GM12878 (cell line): ENCODE data around the gene MLKL. TPM values are rescaled to one million over a fixed set of nuclear protein-coding genes. Genes with fewer than 3 reads are reported as not detected.

Experiments used
- ATAC-seq: fragments of 200-7000 bp; cut with Tn5 transposase; 3 replicates; pipeline ENCODE4 v1.9.1; 2020; ENCODE audit warnings: mild to moderate bottlenecking, moderate library complexity
- BruUV-seq: library from RNA; stranded (reverse); fragments of 400-500 nt; replicated peaks from 2 replicates; lab custom pipeline; 2021; lab: Mats Ljungman, UMichigan
- CTCF ChIA-PET: fragments of 300-600 bp; sonication (Branson Sonifier 250); formaldehyde crosslinking; extraction: SDS; loops from one replicate; lab custom pipeline; 2021; ENCODE audit warnings: inconsistent platforms; lab: Yijun Ruan, JAX
- POLR2A ChIA-PET: fragments of 350-600 bp; formaldehyde crosslinking; extraction: SDS; loops from one replicate; lab custom pipeline; 2021; ENCODE audit warnings: inconsistent platforms; lab: Charles Lee
- RAD21 ChIA-PET: fragments of 300-600 bp; sonication (Branson Sonifier 250); formaldehyde crosslinking; loops from one replicate; lab custom pipeline; 2023; ENCODE audit warnings: antibody characterized with exemption; ENCODE audit not compliant: unreplicated experiment; lab: Charles Lee
- SMC1A ChIA-PET: fragments of 300-600 bp; sonication (Branson Sonifier 250); formaldehyde crosslinking; loops from one replicate; lab custom pipeline; 2023; ENCODE audit not compliant: unreplicated experiment, uncharacterized antibody; lab: Charles Lee
- DNase-seq: peaks from one replicate; pipeline ENCODE4 v3.0.0-alpha.2; 2011; ENCODE audit warnings: low read depth, low spot score
- FAIRE-seq: peaks from 3 replicates; lab custom pipeline; 2011; peaks lifted over from hg19 to GRCh38; lab: Jason Lieb, UNC
- H2AFZ ChIP-seq: 2 replicates; pipeline ENCODE4 v1.6.0; 2011; ENCODE audit warnings: low read depth, low read length, control low read depth; ENCODE audit not compliant: control insufficient read depth
- H3K27ac ChIP-seq: 2 replicates; pipeline ENCODE4 v1.5.1; 2011; ENCODE audit warnings: control low read depth; ENCODE audit not compliant: control insufficient read depth, insufficient read depth
- H3K27me3 ChIP-seq, 2 experiments: replicated peaks in 1 of 2; 2 replicates each; pipeline versions ENCODE4 v1.6.0 to v1.6.1; 2011; ENCODE audit warnings: low read length in 1 of 2; ENCODE audit not compliant: control insufficient read depth in 2 of 2, insufficient read depth in 2 of 2
- H3K36me3 ChIP-seq, 2 experiments: 2 replicates each; pipeline ENCODE4 v1.5.1; 2011; ENCODE audit warnings: low read length in 1 of 2; ENCODE audit not compliant: control insufficient read depth in 2 of 2, insufficient read depth in 2 of 2
- H3K4me1 ChIP-seq: 2 replicates; pipeline ENCODE4 v1.6.1; 2011; ENCODE audit warnings: mild to moderate bottlenecking, low read length, moderate library complexity, mixed read lengths; ENCODE audit not compliant: control insufficient read depth, insufficient read depth
- H3K4me2 ChIP-seq: 2 replicates; pipeline ENCODE4 v1.6.0; 2011; ENCODE audit warnings: control low read depth; ENCODE audit not compliant: control insufficient read depth, insufficient read depth
- H3K4me3 ChIP-seq: fragments of 200-600 bp; sonication (generic); 2 replicates; pipeline ENCODE4 v1.5.1; 2016
- H3K79me2 ChIP-seq: 2 replicates; pipeline ENCODE4 v1.6.0; 2011; ENCODE audit warnings: low read length; ENCODE audit not compliant: control insufficient read depth, insufficient read depth
- H3K9ac ChIP-seq: 2 replicates; pipeline ENCODE4 v1.8.0; 2011; ENCODE audit warnings: low read length, control low read depth, mixed read lengths; ENCODE audit not compliant: control insufficient read depth, insufficient read depth
- H3K9me3 ChIP-seq: replicated peaks from 3 replicates; pipeline ENCODE4 v1.5.1; 2011; ENCODE audit warnings: mild to moderate bottlenecking, low read length; ENCODE audit not compliant: control insufficient read depth, insufficient read depth
- H4K20me1 ChIP-seq: 2 replicates; pipeline ENCODE4 v1.6.0; 2011; ENCODE audit not compliant: control insufficient read depth, insufficient read depth
- CHD4 ChIP-seq: fragments of 200-600 bp; sonication (generic); IDR thresholded peaks from 2 replicates; pipeline ENCODE4 v1.6.1; 2016; ENCODE audit warnings: mild to moderate bottlenecking
- POU2F2 ChIP-seq: IDR thresholded peaks from 3 replicates; pipeline ENCODE4 v1.6.1; 2011; ENCODE audit warnings: low read depth, mild to moderate bottlenecking, low read length, borderline replicate concordance
- TCF3 ChIP-seq: IDR thresholded peaks from 2 replicates; pipeline ENCODE4 v1.6.1; 2012; ENCODE audit warnings: low read depth, mild to moderate bottlenecking, low read length, borderline replicate concordance; ENCODE audit not compliant: insufficient read depth
- WGBS: methylation state at CpG from one replicate; pipeline ENCODE4 v1.1.6; 2016; ENCODE audit warnings: low lambda C conversion rate; ENCODE audit not compliant: insufficient replicate concordance, insufficient coverage; ENCODE audit errors: missing lambda C conversion rate; 5-methylcytosine and 5-hydroxymethylcytosine counted together
- in situ Hi-C: fragments of 300-500 bp; cut with MboI; formaldehyde crosslinking; loops from 9 replicates; pipeline ENCODE4 v1.14.3; 2018; ENCODE audit warnings: mixed read lengths
- intact Hi-C: fragments of 100-400 bp; cut with micrococcal nuclease; formaldehyde crosslinking; loops from one replicate; pipeline ENCODE4 v1.14.2; 2022; ENCODE audit not compliant: unreplicated experiment
- polyA plus RNA-seq, 11 experiments: library from polyadenylated mRNA; depleted of rRNA in 4 of 11; unstranded in 6 of 11; stranded (reverse) in 5 of 11; fragments of >200 nt; fragmentation: Nextera tagmentation in 4 of 11; fragmentation: Illumina TruSeq in 1 of 11; extraction: Ambion mirVana in 4 of 11; extraction: Trizol in 1 of 11; gene quantifications; 1 replicate in 1 of 11; 2 replicates in 10 of 11; pipeline versions ENCODE4 v1.2.1 to v1.2.3, GENCODE V29; 2011 to 2016; ENCODE audit warnings: inconsistent platforms in 2 of 11, missing spikeins in 2 of 11, low read depth in 1 of 11
- total RNA-seq, 4 experiments: library from RNA; depleted of rRNA in 3 of 4; stranded (reverse); fragments of >200 nt in 3 of 4; fragmentation: Illumina TruSeq in 1 of 4; extraction: Trizol in 1 of 4; gene quantifications; 2 replicates each; pipeline versions ENCODE4 v1.2.1 to v1.2.3, GENCODE V29; 2013 to 2021
- TF ChIP-seq, protein P1 (sequence below): fragments of 450-650 bp; IDR thresholded peaks from 2 replicates; pipeline ENCODE4 v1.6.1; 2016; ENCODE audit warnings: mild to moderate bottlenecking
- TF ChIP-seq, protein P2 (sequence below): IDR thresholded peaks from 2 replicates; pipeline ENCODE4 v1.6.1; 2011; ENCODE audit warnings: borderline replicate concordance, low read depth, mild to moderate bottlenecking, moderate library complexity, mixed read lengths, low read length; ENCODE audit not compliant: insufficient read depth; ENCODE audit errors: extremely low read length

MLKL gene
- total and polyA plus RNA-seq, 10 of the 15 experiments (the other 5 are each of a cell fraction or from before 2014, with no cell fraction given) = 3.8 to 14.5 (median 11.2) TPM

DNA sequence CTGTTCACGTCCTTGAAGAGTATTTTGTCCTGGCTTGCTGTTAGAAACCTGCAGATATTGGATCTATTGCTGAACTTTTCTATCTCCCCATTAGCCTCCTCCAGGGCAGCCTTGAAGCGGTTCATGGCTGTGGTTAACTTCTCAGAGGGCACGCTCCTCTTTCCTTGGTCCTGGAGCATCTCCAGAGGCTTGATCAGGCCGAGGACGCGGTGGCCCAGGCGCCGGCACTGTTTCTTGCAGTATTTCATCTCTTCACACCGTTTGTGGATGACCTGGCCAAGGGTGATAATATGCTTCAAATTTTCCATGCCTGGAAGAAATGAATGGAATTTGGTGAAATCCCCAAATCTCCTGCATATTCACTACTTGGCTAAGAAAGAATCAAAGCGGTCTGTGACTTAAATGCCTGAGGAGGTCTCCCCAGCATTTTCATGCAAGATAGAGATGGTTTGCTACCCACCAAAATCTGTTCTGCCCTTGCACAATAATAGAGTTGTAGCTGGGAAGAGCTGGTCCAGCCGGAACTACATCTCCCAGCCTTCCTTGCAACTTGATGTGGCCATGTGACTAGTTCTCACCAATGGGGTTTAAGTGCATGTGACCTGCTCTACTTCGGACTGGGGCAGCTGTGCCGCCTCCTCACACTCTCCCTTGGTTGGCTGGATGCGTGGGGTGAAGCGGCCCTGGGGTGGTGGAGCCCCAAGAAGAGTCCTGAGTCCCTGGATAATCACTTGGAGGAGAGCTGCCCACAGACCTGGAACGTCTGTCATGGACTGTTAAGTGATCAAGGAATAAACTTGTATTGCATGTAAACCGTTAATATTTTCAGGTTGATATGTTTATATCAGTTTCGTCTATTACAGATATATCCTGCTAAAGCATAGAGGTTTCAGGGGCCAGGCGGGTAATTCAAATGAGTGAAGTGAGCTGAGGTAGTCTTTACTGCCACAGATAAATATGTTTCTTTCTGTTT lies 4.9 kb downstream of the MLKL start (continued):
- TF ChIP-seq, protein P1, sequence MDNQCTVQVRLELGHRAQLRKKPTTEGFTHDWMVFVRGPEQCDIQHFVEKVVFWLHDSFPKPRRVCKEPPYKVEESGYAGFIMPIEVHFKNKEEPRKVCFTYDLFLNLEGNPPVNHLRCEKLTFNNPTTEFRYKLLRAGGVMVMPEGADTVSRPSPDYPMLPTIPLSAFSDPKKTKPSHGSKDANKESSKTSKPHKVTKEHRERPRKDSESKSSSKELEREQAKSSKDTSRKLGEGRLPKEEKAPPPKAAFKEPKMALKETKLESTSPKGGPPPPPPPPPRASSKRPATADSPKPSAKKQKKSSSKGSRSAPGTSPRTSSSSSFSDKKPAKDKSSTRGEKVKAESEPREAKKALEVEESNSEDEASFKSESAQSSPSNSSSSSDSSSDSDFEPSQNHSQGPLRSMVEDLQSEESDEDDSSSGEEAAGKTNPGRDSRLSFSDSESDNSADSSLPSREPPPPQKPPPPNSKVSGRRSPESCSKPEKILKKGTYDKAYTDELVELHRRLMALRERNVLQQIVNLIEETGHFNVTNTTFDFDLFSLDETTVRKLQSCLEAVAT = 0 out of 2 replicates have a peak, but pooled peaks have one; percentile 56
- TF ChIP-seq, protein P2, sequence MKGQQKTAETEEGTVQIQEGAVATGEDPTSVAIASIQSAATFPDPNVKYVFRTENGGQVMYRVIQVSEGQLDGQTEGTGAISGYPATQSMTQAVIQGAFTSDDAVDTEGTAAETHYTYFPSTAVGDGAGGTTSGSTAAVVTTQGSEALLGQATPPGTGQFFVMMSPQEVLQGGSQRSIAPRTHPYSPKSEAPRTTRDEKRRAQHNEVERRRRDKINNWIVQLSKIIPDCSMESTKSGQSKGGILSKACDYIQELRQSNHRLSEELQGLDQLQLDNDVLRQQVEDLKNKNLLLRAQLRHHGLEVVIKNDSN = peak; percentile 98
- peak; percentile 65; the same call in 1 of the 3 replicates for TF ChIP-seq POU2F2

DNA sequence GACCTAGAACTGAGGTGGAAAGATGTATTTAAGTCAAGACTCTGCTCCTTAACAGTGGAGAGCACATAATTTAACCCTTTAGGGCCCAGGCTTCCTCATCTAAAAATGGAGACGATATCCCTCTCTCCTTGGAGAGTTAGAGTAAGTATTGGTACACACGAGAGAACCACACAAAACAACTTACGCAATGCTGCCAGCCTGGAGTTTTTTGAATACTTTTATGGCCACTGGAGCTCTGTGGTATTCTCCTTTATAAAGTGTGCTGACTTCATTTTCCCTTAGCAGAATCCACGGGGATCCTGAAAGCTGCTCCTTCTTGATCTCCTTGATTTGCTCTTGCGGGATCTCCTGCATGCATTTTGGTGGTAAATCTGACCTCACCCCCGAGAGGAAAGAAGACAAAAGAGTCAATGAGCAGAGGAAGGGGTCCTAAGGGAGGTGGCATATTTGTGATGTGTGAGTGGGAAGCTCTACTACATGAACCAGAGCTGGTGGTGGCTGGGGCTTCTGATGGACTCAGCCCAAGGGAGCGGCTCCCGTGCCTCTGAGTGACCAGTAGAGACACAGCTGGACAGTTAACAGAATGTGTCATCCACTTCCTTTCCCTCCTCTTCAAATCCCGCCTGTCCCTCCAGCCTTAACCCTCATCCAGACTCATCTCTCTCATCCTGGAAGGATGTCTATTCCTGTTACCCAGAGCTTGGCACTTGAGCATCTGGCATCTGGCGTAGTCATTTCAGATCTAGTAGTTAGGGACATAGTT lies 9.4 kb downstream of the MLKL start:
- FAIRE-seq (no peak), DNase-seq (no peak), ATAC-seq (no peak)
- RAD21 ChIA-PET = no interaction called here
- Histone ChIP-seq H3K27ac (no peak overlapping the region), H3K9ac (no peak overlapping the region), H3K27me3 (no peaks in the 10 kb centered on the region), H4K20me1 (no peaks in the 10 kb centered on the region), H3K79me2 (no peaks in the 10 kb centered on the region; the same call in 1 of the 2 replicates), H3K4me1 (no peaks in the 10 kb centered on the region), H2AFZ (no peak overlapping the region), H3K4me3 (no peak overlapping the region), H3K36me3 (peaks cover 0 to 8% of the 10 kb centered on the region in 2 experiments; a peak in 1 of 4 replicates), H3K9me3 (no peaks in the 10 kb centered on the region), H3K4me2 (no peak overlapping the region)
- POLR2A ChIA-PET = interaction anchor here (0.8 kb wide), 1 partner anchor 20 kb away, joined by 3 read pairs; no protein-coding TSS in a partner anchor
- no TSS peak for BruUV-seq
- intact Hi-C loops = no loop called here
- CTCF ChIA-PET = interaction anchor here (1.0 to 1.2 kb wide), 2 partner anchors 24 to 171 kb away, joined by 3 read pairs; partner anchors contain the start of gene RFWD3
- SMC1A ChIA-PET = interaction anchor here (0.8 to 0.9 kb wide), 2 partner anchors 8 to 10 kb away, joined by 3 to 4 read pairs; partner anchors contain the start of gene MLKL
- TF ChIP-seq, protein P1 = no peak
- TF ChIP-seq CHD4 = no peak
- no peak for TF ChIP-seq TCF3
- in situ Hi-C loops = no loop called here
- 91% methylated on average over 10 of the region's 10 CpGs for WGBS
